ENCODE measurements around the gene PIGBOS1.

Gene PIGBOS1

GRCh38 chr15:55348281-55348778, 29.4 kb upstream of the PIGBOS1 start:
- TF ChIP-seq, protein P1, sequence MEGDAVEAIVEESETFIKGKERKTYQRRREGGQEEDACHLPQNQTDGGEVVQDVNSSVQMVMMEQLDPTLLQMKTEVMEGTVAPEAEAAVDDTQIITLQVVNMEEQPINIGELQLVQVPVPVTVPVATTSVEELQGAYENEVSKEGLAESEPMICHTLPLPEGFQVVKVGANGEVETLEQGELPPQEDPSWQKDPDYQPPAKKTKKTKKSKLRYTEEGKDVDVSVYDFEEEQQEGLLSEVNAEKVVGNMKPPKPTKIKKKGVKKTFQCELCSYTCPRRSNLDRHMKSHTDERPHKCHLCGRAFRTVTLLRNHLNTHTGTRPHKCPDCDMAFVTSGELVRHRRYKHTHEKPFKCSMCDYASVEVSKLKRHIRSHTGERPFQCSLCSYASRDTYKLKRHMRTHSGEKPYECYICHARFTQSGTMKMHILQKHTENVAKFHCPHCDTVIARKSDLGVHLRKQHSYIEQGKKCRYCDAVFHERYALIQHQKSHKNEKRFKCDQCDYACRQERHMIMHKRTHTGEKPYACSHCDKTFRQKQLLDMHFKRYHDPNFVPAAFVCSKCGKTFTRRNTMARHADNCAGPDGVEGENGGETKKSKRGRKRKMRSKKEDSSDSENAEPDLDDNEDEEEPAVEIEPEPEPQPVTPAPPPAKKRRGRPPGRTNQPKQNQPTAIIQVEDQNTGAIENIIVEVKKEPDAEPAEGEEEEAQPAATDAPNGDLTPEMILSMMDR (IDR thresholded peaks at IDR 0.05), result no peak
- no peak overlapping the region for H3K4me3 ChIP-seq (ENCODE audit: low read depth in 1 of 2, low read length in 1 of 2)
- H3K27ac ChIP-seq, result peak overlapping the region; percentile 37
- H3K4me1 ChIP-seq (ENCODE audit: control insufficient read depth in 1 of 2, insufficient read depth in 1 of 2, low read depth in 1 of 2, low read length in 1 of 2), result peaks cover 12 to 16% of the 10 kb centered on the region in 2 experiments
- H3K36me3 ChIP-seq, result peaks cover 80% of the 10 kb centered on the region
- H3K27me3 ChIP-seq, result no peaks in the 10 kb centered on the region
- no peaks in the 10 kb centered on the region for H3K9me3 ChIP-seq

- no peak overlapping the region for H3K4me3 ChIP-seq (ENCODE audit: low read depth in 1 of 2, low read length in 1 of 2)
- H3K4me1 ChIP-seq (ENCODE audit: control insufficient read depth in 1 of 2, insufficient read depth in 1 of 2, low read depth in 1 of 2, low read length in 1 of 2), result peaks cover 12 to 17% of the 10 kb centered on the region in 2 experiments
- no peaks in the 10 kb centered on the region for H3K27me3 ChIP-seq
- H3K36me3 ChIP-seq, result peaks cover 74% of the 10 kb centered on the region
- TF ChIP-seq, protein P1 (IDR thresholded peaks at IDR 0.05), result no peak
- H3K27ac ChIP-seq, result peak overlapping the region; percentile 80
- H3K9me3 ChIP-seq, result no peaks in the 10 kb centered on the region
Observed at GRCh38 chr15:55344206-55344605, 25.3 kb upstream of the PIGBOS1 start.

DNA sequence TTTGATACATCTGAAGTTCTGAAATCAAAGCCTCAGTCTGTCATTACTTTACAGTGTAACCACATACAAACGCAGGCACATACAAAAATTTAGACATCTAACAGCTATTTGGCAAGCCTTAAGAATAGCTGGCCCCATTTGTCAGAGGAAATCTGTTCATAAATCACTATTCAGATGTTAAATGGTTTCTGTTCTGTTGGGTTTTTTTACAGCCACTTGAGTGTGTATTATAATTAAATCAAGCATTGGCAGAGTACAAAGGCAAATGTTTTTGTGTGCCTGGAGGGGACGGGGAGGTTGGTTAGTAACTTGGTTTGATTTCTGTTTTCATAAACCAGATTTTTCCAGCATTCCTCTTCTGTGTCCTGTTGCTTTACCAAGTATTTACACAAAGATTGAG, 24.2 kb upstream of the PIGBOS1 start:
- H3K27ac ChIP-seq, result peak overlapping the region; percentile 80
- TF ChIP-seq, protein P1 (IDR thresholded peaks at IDR 0.05), result no peak

GRCh38 chr15:55337160-55337559, 18.2 kb upstream of the PIGBOS1 start:
- Histone ChIP-seq H3K4me1 (ENCODE audit: control insufficient read depth in 1 of 2, insufficient read depth in 1 of 2, low read depth in 1 of 2, low read length in 1 of 2) (peaks cover 0 to 3% of the 10 kb centered on the region in 2 experiments), H3K9me3 (no peaks in the 10 kb centered on the region), H3K27ac (no peak overlapping the region), H3K4me3 (ENCODE audit: low read depth in 1 of 2, low read length in 1 of 2) (no peak overlapping the region), H3K27me3 (no peaks in the 10 kb centered on the region), H3K36me3 (peaks cover 81% of the 10 kb centered on the region)
- TF ChIP-seq, protein P1 (IDR thresholded peaks at IDR 0.05), result no peak

More for the DNA sequence above, 24.2 kb upstream of the PIGBOS1 start:
- H3K9me3 ChIP-seq, result no peaks in the 10 kb centered on the region
- peaks cover 76% of the 10 kb centered on the region for H3K36me3 ChIP-seq
- no peak overlapping the region for H3K4me3 ChIP-seq (ENCODE audit: low read depth in 1 of 2, low read length in 1 of 2)
- peaks cover 12 to 17% of the 10 kb centered on the region in 2 experiments for H3K4me1 ChIP-seq (ENCODE audit: control insufficient read depth in 1 of 2, insufficient read depth in 1 of 2, low read depth in 1 of 2, low read length in 1 of 2)
- H3K27me3 ChIP-seq, result no peaks in the 10 kb centered on the region

DNA sequence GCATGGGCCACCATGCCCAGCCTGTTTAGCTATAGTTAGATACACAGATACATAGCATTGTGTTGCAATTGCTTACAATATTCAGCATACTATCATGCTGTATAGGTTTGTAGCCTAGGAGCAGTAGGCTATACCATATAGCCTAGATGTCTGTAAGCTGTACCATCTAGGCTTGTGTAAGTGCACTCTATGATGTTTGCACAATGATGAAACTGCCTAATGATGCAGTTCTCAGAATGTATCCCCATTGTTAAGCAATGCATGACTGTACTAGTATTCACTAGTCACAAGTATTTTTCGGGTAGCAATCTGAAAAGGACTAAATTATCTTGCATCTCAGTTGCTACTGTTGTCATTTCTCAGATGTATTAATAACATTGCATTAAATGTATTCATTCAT, 16.1 kb upstream of the PIGBOS1 start:
- H3K27ac ChIP-seq, result peak overlapping the region; percentile 4
- no peak overlapping the region for H3K4me3 ChIP-seq (ENCODE audit: low read depth in 1 of 2, low read length in 1 of 2)
- no peaks in the 10 kb centered on the region for H3K9me3 ChIP-seq
- H3K36me3 ChIP-seq, result peaks cover 85% of the 10 kb centered on the region
- H3K4me1 ChIP-seq (ENCODE audit: control insufficient read depth in 1 of 2, insufficient read depth in 1 of 2, low read depth in 1 of 2, low read length in 1 of 2), result peaks cover 0 to 3% of the 10 kb centered on the region in 2 experiments
- TF ChIP-seq, protein P1 (IDR thresholded peaks at IDR 0.05), result no peak
- H3K27me3 ChIP-seq, result no peaks in the 10 kb centered on the region

All from neutrophil (primary cell).